Bronchial epithelial cell (primary cell): ENCODE results near the gene SLC38A9. TPM values are rescaled to one million over a fixed set of nuclear protein-coding genes. Genes with fewer than 3 reads are reported as not detected.

Experiments used
- DNase-seq: peaks from one replicate; pipeline ENCODE4 v3.0.0-alpha.2; 2010; ENCODE audit warnings: low read depth
- FAIRE-seq: peaks from 2 replicates; lab custom pipeline; 2011; peaks lifted over from hg19 to GRCh38; lab: Jason Lieb, UNC
- H3K27me3 ChIP-seq: 2 replicates; pipeline ENCODE4 v1.5.1; 2011; ENCODE audit warnings: low read length; ENCODE audit not compliant: control insufficient read depth, insufficient read depth
- H3K36me3 ChIP-seq: 2 replicates; pipeline ENCODE4 v1.5.1; 2011; ENCODE audit warnings: low read length; ENCODE audit not compliant: control insufficient read depth, insufficient read depth
- H3K4me3 ChIP-seq: 2 replicates; pipeline ENCODE4 v1.5.1; 2011; ENCODE audit warnings: mild to moderate bottlenecking, low read depth, low read length, control low read depth
- CTCF ChIP-seq: IDR thresholded peaks from 2 replicates; pipeline ENCODE4 v1.5.1; 2011; ENCODE audit warnings: mild to moderate bottlenecking, moderate library complexity, low read length, control low read depth, inconsistent platforms; ENCODE audit not compliant: insufficient read depth, severe bottlenecking
- total RNA-seq: library from RNA; depleted of rRNA; stranded (reverse); fragments of >200 nt; gene quantifications from 2 replicates; pipeline ENCODE4 v1.2.1, GENCODE V29; 2014

Gene SLC38A9
- total RNA-seq, 1 donor from 2014 or later, result 32.4 TPM

GRCh38 chr5:55620009-55620765 is 91.9 kb downstream of the SLC38A9 start:
- Histone ChIP-seq H3K36me3 (no peaks in the 10 kb centered on the region), H3K4me3 (no peak overlapping the region), H3K27me3 (no peaks in the 10 kb centered on the region)
- no peak for TF ChIP-seq CTCF
- DNase-seq, result no peak
- no peak for FAIRE-seq

DNA sequence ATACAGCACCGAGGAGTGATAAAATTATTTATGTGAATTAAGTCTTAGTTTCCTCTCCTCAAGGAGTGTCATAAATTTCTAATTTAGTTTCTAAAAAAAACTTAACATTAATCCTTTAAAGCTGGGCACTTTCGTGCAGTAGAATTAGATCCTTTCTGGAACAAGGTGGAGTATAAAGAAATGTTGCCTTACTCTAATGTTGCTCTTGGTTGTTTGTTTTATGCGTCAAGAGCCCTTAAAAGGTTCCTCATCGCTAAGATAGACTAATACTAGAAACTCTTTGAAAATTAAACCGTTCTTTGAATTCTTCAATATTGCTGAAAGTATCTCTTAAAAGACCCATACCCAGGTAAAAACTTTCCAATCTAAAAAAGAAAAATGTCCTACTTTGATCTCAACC is 93.8 kb downstream of the SLC38A9 start:
- no peak for FAIRE-seq
- no peak for TF ChIP-seq CTCF

DNA sequence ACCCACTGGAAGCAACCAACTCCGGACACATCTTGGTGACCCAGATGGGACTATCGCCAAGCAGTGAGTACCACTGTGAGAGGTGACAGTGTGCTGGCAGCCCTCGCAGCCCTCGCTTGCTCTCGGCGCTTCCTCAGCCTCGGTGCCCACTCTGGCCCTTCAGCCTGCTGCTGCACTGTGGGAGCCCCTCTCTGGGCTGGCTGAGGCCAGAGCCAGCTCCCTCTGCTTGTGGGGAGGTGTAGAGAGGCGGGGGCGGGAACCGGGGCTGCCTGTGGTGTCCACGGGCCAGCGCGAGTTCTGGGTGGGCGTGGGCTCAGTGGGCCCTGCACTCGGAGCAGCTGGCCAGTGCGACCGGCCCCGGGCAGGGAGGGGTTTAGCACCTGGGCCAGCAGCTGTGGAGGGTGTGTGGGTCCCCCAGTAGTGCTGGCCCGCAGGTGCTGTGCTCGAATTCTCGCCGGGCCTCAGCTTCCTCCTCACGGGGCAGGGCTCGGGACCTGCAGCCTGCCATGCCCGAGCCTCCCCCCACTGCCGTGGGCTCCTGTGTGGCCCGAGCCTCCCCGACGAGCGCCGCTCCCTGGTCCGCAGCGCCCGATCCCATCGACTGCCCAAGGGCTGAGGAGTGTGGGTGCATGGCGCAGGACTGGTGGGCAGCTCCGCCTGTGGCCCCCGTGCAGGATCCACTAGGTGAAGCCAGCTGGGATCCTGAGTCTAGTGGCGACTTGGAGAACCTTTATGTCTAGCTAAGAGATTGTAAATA is 98.8 kb downstream of the SLC38A9 start:
- Histone ChIP-seq H3K27me3 (no peaks in the 10 kb centered on the region), H3K36me3 (no peaks in the 10 kb centered on the region), H3K4me3 (no peak overlapping the region)
- FAIRE-seq (no peak), DNase-seq (no peak)
- no peak for TF ChIP-seq CTCF

More for the DNA sequence above, 93.8 kb downstream of the SLC38A9 start:
- Histone ChIP-seq H3K4me3 (no peak overlapping the region), H3K36me3 (no peaks in the 10 kb centered on the region), H3K27me3 (no peaks in the 10 kb centered on the region)
- no peak for DNase-seq

GRCh38 chr5:55610542-55610941 is 101.6 kb downstream of the SLC38A9 start:
- no peak for TF ChIP-seq CTCF
- no peak for DNase-seq
- no peak overlapping the region for H3K4me3 ChIP-seq
- no peaks in the 10 kb centered on the region for H3K36me3 ChIP-seq
- no peak for FAIRE-seq
- H3K27me3 ChIP-seq, result no peaks in the 10 kb centered on the region

GRCh38 chr5:55609413-55609812 is 102.7 kb downstream of the SLC38A9 start:
- Histone ChIP-seq H3K27me3 (no peaks in the 10 kb centered on the region), H3K4me3 (no peak overlapping the region), H3K36me3 (no peaks in the 10 kb centered on the region)
- DNase-seq (no peak), FAIRE-seq (no peak)
- no peak for TF ChIP-seq CTCF
